ENCODE measurements around the gene AHCYL2. TPM values are rescaled to one million over a fixed set of nuclear protein-coding genes. Genes with fewer than 3 reads are reported as not detected.

The AHCYL2 gene
- total RNA-seq, 1 donor from 2014 or later = 106 TPM

GRCh38 chr7:129187681-129188371, 37.0 kb upstream of the AHCYL2 start:
- no peak for TF ChIP-seq CTCF (IDR thresholded peaks at IDR 0.05)
- Histone ChIP-seq H3K36me3 (no peaks in the 10 kb centered on the region), H3K27me3 (peaks cover 42% of the 10 kb centered on the region), H3K4me1 (peaks cover 6% of the 10 kb centered on the region), H3K4me3 (peak overlapping the region; percentile 59), H3K9me3 (no peaks in the 10 kb centered on the region), H3K27ac (no peak overlapping the region)
- ATAC-seq = no peak
- no peak for DNase-seq
- intact Hi-C loops (cut with DNase I) = no loop called here

- Histone ChIP-seq H3K27ac (no peak within 1 kb of the TSS), H3K4me3 (peak within 1 kb of the TSS; percentile 59), H3K36me3 (no peaks in the 10 kb centered on the region), H3K27me3 (peaks cover 42% of the 10 kb centered on the region), H3K4me1 (peaks cover 6% of the 10 kb centered on the region), H3K9me3 (no peaks in the 10 kb centered on the region)
- TF ChIP-seq CTCF (IDR thresholded peaks at IDR 0.05) = no peak
- ATAC-seq (peak; percentile 67), DNase-seq (no peak)
- intact Hi-C loops (cut with DNase I) = no loop called here
These were observed 36.4 kb upstream of the AHCYL2 start, which contains the start of gene SMO for GRCh38 chr7:129188372-129188891. TSS of gene SMO (plus strand) at chr7:129188633. CDS start at chr7:129189152, 519 bp downstream.

- peaks cover 42% of the 10 kb centered on the region for H3K27me3 ChIP-seq
- no peaks in the 10 kb centered on the region for H3K36me3 ChIP-seq
- ATAC-seq (peak; percentile 55), DNase-seq (no peak)
- intact Hi-C loops (cut with DNase I) = no loop called here
- H3K9me3 ChIP-seq = no peaks in the 10 kb centered on the region
- H3K4me3 ChIP-seq = peak overlapping the region; percentile 59
- H3K27ac ChIP-seq = no peak overlapping the region
- H3K4me1 ChIP-seq = peaks cover 6% of the 10 kb centered on the region
- no peak for TF ChIP-seq CTCF (IDR thresholded peaks at IDR 0.05)
These were observed 35.8 kb upstream of the AHCYL2 start for GRCh38 chr7:129188892-129189660.

GRCh38 chr7:129189661-129190310, 35.0 kb upstream of the AHCYL2 start:
- no peaks in the 10 kb centered on the region for H3K36me3 ChIP-seq
- intact Hi-C loops (cut with DNase I) = no loop called here
- H3K27ac ChIP-seq = no peak overlapping the region
- TF ChIP-seq CTCF (IDR thresholded peaks at IDR 0.05) = no peak
- no peak for DNase-seq
- peaks cover 42% of the 10 kb centered on the region for H3K27me3 ChIP-seq
- H3K4me3 ChIP-seq = peak overlapping the region; percentile 59
- ATAC-seq = no peak
- H3K4me1 ChIP-seq = peaks cover 6% of the 10 kb centered on the region
- no peaks in the 10 kb centered on the region for H3K9me3 ChIP-seq

- TF ChIP-seq CTCF (IDR thresholded peaks at IDR 0.05) = no peak
- ATAC-seq = no peak
- Histone ChIP-seq H3K27me3 (peaks cover 42% of the 10 kb centered on the region), H3K4me3 (no peak overlapping the region), H3K27ac (no peak overlapping the region), H3K4me1 (peaks cover 6% of the 10 kb centered on the region), H3K36me3 (no peaks in the 10 kb centered on the region), H3K9me3 (no peaks in the 10 kb centered on the region)
- intact Hi-C loops (cut with DNase I) = no loop called here
- DNase-seq = no peak
These were observed 33.6 kb upstream of the AHCYL2 start for GRCh38 chr7:129191272-129191671.

Data from upper lobe of right lung (tissue), 1 donor.